ENCODE results near the gene DDX28. TPM values are rescaled to one million over a fixed set of nuclear protein-coding genes. Genes with fewer than 3 reads are reported as not detected.
"Not testable (repeated sequence)": the region's sequence is repeated elsewhere in the genome, so short reads cannot be mapped to it uniquely, and the experiment has no call there.

DDX28 gene
- polyA plus RNA-seq, 1 donor from 2014 or later, result 13.9 TPM

- Histone ChIP-seq H3K79me2 (replicated peaks; ENCODE audit: insufficient read depth, low read length) (no peaks in the 10 kb centered on the region), H3K4me2 (ENCODE audit: low read length) (no peak within 1 kb of the TSS), H3K27ac (ENCODE audit: low read length) (no peak within 1 kb of the TSS), H3K9me2 (ENCODE audit: insufficient read depth, low read length) (no peaks in the 10 kb centered on the region), H3K4me3 (ENCODE audit: low read length) (no peak within 1 kb of the TSS), H3K36me3 (ENCODE audit: insufficient read depth, low read length) (no peaks in the 10 kb centered on the region), H2AFZ (ENCODE audit: low read depth, low read length) (no peak within 1 kb of the TSS), H4K20me1 (ENCODE audit: insufficient read depth) (no peaks in the 10 kb centered on the region), H3K9me3 (ENCODE audit: low read length) (no peaks in the 10 kb centered on the region), H3F3A (ENCODE audit: insufficient read depth, low read length, poor library complexity, severe bottlenecking) (no peaks in the 10 kb centered on the region), H3K27me3 (ENCODE audit: insufficient read depth, low read depth, low read length) (no peaks in the 10 kb centered on the region), H3K9ac (ENCODE audit: low read length) (no peak within 1 kb of the TSS)
- TF ChIP-seq POLR2AphosphoS5 (IDR thresholded peaks at IDR 0.05) (no peak), CTCF (IDR thresholded peaks at IDR 0.05; ENCODE audit: poor library complexity, severe bottlenecking) (no peak), RAD21 (conservative IDR thresholded peaks at IDR 0.05) (no peak), EP300 (conservative IDR thresholded peaks at IDR 0.05; ENCODE audit: poor library complexity, severe bottlenecking) (no peak), MXI1 (conservative IDR thresholded peaks at IDR 0.05; ENCODE audit: poor library complexity, severe bottlenecking) (no peak), EZH2 (IDR thresholded peaks at IDR 0.05; ENCODE audit: borderline replicate concordance, insufficient read depth, low read length, poor library complexity, severe bottlenecking) (no peak), TAF1 (IDR thresholded peaks at IDR 0.05; ENCODE audit: low read depth) (no peak), SMC3 (conservative IDR thresholded peaks at IDR 0.05; ENCODE audit: poor library complexity) (no peak)
- TF ChIP-seq, protein P1, sequence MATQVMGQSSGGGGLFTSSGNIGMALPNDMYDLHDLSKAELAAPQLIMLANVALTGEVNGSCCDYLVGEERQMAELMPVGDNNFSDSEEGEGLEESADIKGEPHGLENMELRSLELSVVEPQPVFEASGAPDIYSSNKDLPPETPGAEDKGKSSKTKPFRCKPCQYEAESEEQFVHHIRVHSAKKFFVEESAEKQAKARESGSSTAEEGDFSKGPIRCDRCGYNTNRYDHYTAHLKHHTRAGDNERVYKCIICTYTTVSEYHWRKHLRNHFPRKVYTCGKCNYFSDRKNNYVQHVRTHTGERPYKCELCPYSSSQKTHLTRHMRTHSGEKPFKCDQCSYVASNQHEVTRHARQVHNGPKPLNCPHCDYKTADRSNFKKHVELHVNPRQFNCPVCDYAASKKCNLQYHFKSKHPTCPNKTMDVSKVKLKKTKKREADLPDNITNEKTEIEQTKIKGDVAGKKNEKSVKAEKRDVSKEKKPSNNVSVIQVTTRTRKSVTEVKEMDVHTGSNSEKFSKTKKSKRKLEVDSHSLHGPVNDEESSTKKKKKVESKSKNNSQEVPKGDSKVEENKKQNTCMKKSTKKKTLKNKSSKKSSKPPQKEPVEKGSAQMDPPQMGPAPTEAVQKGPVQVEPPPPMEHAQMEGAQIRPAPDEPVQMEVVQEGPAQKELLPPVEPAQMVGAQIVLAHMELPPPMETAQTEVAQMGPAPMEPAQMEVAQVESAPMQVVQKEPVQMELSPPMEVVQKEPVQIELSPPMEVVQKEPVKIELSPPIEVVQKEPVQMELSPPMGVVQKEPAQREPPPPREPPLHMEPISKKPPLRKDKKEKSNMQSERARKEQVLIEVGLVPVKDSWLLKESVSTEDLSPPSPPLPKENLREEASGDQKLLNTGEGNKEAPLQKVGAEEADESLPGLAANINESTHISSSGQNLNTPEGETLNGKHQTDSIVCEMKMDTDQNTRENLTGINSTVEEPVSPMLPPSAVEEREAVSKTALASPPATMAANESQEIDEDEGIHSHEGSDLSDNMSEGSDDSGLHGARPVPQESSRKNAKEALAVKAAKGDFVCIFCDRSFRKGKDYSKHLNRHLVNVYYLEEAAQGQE (IDR thresholded peaks at IDR 0.05; ENCODE audit: borderline replicate concordance), result no peak
These were observed 7.4 kb downstream of the DDX28 start, which contains the start of gene DPEP2NB for GRCh38 chr16:68015681-68016080. Gene DPEP2NB, minus strand, starts transcription at chr16:68015911. Its CDS starts 141 bp downstream, at chr16:68015770.

- Histone ChIP-seq H4K20me1 (ENCODE audit: insufficient read depth) (no peaks in the 10 kb centered on the region), H3K9me2 (ENCODE audit: insufficient read depth, low read length) (no peaks in the 10 kb centered on the region), H3K4me3 (ENCODE audit: low read length) (no peak overlapping the region), H3K9me3 (ENCODE audit: low read length) (no peaks in the 10 kb centered on the region), H3K79me2 (replicated peaks; ENCODE audit: insufficient read depth, low read length) (no peaks in the 10 kb centered on the region), H3K36me3 (ENCODE audit: insufficient read depth, low read length) (no peaks in the 10 kb centered on the region), H3K9ac (ENCODE audit: low read length) (no peak overlapping the region), H3F3A (ENCODE audit: insufficient read depth, low read length, poor library complexity, severe bottlenecking) (no peaks in the 10 kb centered on the region), H3K27ac (ENCODE audit: low read length) (no peak overlapping the region), H3K27me3 (ENCODE audit: insufficient read depth, low read depth, low read length) (no peaks in the 10 kb centered on the region), H3K4me2 (ENCODE audit: low read length) (no peak overlapping the region), H2AFZ (ENCODE audit: low read depth, low read length) (no peak overlapping the region)
- TF ChIP-seq CTCF (IDR thresholded peaks at IDR 0.05; ENCODE audit: poor library complexity, severe bottlenecking) (no peak), POLR2AphosphoS5 (IDR thresholded peaks at IDR 0.05) (no peak)
These were observed 9.6 kb downstream of the DDX28 start for GRCh38 chr16:68013440-68013839.

- H3K9ac ChIP-seq (ENCODE audit: low read length); H3K9me2 ChIP-seq (ENCODE audit: insufficient read depth, low read length); H3K4me3 ChIP-seq (ENCODE audit: low read length); H3K36me3 ChIP-seq (ENCODE audit: insufficient read depth, low read length); H4K20me1 ChIP-seq (ENCODE audit: insufficient read depth); H3K27ac ChIP-seq (ENCODE audit: low read length); H3K9me3 ChIP-seq (ENCODE audit: low read length); H3K4me2 ChIP-seq (ENCODE audit: low read length); H2AFZ ChIP-seq (ENCODE audit: low read depth, low read length); H3K27me3 ChIP-seq (ENCODE audit: insufficient read depth, low read depth, low read length); H3F3A ChIP-seq (ENCODE audit: insufficient read depth, low read length, poor library complexity, severe bottlenecking); H3K79me2 ChIP-seq (replicated peaks; ENCODE audit: insufficient read depth, low read length): not testable (repeated sequence)
These were observed 13.2 kb downstream of the DDX28 start for GRCh38 chr16:68009872-68010271.

Measured in neural cell (in vitro differentiated cells).